Nephron (organoid): ENCODE data around the gene NCEH1.

Experiments
- H3K27ac Mint-ChIP-seq, 3 experiments: 2 replicates each; pipeline ENCODE4 v1.8.0; 2020; ENCODE audit warnings: mixed read lengths in 3 of 3, mild to moderate bottlenecking in 2 of 3, moderate library complexity in 1 of 3
- H3K27me3 Mint-ChIP-seq: 2 replicates; pipeline ENCODE4 v1.8.0; 2021; ENCODE audit warnings: low read depth, mild to moderate bottlenecking, moderate library complexity, mixed read lengths
- H3K36me3 Mint-ChIP-seq: 2 replicates; pipeline ENCODE4 v1.8.0; 2020; ENCODE audit warnings: low read depth, mixed read lengths
- H3K4me1 Mint-ChIP-seq: 2 replicates; pipeline ENCODE4 v1.8.0; 2020; ENCODE audit warnings: mixed read lengths
- H3K4me3 Mint-ChIP-seq, 3 experiments: 2 replicates each; pipeline ENCODE4 v1.8.0; 2020; ENCODE audit warnings: mild to moderate bottlenecking in 3 of 3, mixed read lengths in 3 of 3, moderate library complexity in 2 of 3
- H3K9me3 Mint-ChIP-seq: 2 replicates; pipeline ENCODE4 v1.8.0; 2020; ENCODE audit warnings: mixed read lengths
- TF ChIP-seq, protein P1 (sequence below), 3 experiments: fragments of 200-600 bp; sonication (generic); IDR thresholded peaks; one replicate each; pipeline ENCODE4 v1.5.0; 2021; ENCODE audit warnings: antibody characterized with exemption in 3 of 3; ENCODE audit not compliant: unreplicated experiment in 3 of 3

NCEH1 gene

DNA sequence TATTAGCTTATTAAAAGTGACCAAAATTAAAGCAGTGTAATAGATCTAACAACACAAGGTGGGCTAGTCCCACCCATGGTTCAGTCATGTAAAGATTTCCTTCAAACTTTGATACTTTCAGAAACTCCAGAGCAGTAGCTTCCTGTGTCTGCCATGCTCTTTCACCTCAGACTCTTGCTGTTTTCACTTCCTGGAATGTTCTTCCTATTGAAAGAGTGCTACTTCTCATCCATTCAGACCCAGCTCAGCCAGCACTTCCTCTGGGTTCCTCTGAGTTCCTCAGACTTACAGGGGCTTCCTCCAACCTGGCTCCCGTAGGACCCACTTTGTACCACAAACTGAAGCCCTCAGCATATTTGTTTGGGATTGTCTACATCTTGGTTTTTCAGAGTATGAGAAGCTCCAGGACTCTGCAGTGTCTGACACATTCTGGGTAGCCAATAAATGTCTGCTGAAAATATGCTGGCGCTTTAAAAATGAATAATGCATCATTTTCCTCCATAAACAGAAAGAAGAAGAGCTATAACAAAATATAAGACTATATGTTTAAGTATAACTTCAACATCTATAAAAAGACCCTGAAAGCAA, 18.0 kb downstream of the NCEH1 start:
- H3K9me3 Mint-ChIP-seq: no peaks in the 10 kb centered on the region
- no peaks in the 10 kb centered on the region for H3K36me3 Mint-ChIP-seq
- H3K27ac Mint-ChIP-seq: no peak overlapping the region
- no peaks in the 10 kb centered on the region for H3K4me1 Mint-ChIP-seq
- no peak overlapping the region for H3K4me3 Mint-ChIP-seq
- TF ChIP-seq, protein P1, sequence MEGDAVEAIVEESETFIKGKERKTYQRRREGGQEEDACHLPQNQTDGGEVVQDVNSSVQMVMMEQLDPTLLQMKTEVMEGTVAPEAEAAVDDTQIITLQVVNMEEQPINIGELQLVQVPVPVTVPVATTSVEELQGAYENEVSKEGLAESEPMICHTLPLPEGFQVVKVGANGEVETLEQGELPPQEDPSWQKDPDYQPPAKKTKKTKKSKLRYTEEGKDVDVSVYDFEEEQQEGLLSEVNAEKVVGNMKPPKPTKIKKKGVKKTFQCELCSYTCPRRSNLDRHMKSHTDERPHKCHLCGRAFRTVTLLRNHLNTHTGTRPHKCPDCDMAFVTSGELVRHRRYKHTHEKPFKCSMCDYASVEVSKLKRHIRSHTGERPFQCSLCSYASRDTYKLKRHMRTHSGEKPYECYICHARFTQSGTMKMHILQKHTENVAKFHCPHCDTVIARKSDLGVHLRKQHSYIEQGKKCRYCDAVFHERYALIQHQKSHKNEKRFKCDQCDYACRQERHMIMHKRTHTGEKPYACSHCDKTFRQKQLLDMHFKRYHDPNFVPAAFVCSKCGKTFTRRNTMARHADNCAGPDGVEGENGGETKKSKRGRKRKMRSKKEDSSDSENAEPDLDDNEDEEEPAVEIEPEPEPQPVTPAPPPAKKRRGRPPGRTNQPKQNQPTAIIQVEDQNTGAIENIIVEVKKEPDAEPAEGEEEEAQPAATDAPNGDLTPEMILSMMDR (IDR thresholded peaks at IDR 0.05; ENCODE audit: unreplicated experiment in 3 of 3): no peak
- no peaks in the 10 kb centered on the region for H3K27me3 Mint-ChIP-seq

DNA sequence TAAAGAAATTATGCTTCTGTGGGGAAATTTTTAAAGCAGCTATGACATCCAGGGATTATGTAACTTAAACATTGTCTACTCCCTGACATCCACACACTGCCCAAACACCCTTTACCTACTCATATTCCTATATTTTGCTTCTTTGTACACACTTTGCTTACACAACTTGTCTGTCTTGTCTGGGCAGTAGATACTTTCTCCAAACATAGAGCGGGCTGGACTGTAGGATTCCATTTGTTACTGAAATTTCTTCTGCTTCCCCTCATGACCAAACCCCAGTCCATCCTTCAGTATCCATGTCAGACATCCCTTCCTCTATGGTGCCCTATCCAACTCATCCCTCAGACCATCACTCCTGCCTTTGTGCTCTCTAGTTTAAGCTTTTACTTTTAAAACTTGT, 19.9 kb downstream of the NCEH1 start:
- no peaks in the 10 kb centered on the region for H3K9me3 Mint-ChIP-seq

DNA sequence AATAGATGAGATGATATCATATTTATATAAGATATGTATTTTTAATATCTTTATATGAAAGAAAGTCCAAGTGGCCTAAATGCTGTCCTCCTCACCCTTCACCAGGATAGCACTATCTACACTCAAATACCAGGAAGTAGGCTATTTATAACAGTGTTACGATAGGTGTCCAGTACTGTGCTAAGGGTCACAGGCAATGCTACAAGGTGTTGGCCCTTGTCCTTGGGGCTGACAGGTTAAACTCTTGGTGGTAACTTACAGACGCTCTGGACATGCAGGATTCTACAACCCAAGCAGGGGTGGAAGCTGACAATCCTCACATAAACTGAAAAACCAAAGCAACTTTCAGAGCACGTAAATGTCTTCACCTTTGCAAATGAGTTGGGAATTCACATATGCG, 22.3 kb downstream of the NCEH1 start:
- Mint-ChIP-seq H3K27ac (no peak overlapping the region), H3K4me1 (no peaks in the 10 kb centered on the region), H3K36me3 (no peaks in the 10 kb centered on the region), H3K4me3 (no peak overlapping the region), H3K9me3 (no peaks in the 10 kb centered on the region), H3K27me3 (no peaks in the 10 kb centered on the region)
- TF ChIP-seq, protein P1 (IDR thresholded peaks at IDR 0.05; ENCODE audit: unreplicated experiment in 3 of 3): no peak

More for the DNA sequence above, 19.9 kb downstream of the NCEH1 start:
- TF ChIP-seq, protein P1 (IDR thresholded peaks at IDR 0.05; ENCODE audit: unreplicated experiment in 3 of 3): no peak
- Mint-ChIP-seq H3K27me3 (no peaks in the 10 kb centered on the region), H3K27ac (no peak overlapping the region), H3K4me1 (no peaks in the 10 kb centered on the region), H3K36me3 (no peaks in the 10 kb centered on the region), H3K4me3 (no peak overlapping the region)

DNA sequence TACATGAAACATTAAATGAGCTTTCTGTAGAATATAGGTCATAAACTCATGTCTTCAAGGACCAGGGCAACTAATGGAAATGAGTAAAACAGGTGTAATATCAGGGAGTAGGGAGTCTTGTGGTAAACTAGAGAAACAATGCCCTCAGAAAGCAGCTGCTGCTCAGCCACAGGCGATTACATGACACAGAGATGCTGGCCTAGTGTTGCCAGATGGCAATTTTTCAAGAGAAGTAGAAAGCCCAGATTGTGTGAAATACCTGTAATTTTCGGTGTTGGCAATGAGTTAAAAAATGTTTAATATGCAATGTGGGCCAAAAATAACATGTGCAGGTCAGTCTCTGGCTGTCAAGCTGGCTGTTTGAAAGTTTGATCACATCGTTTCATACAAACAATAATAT, 23.4 kb downstream of the NCEH1 start:
- Mint-ChIP-seq H3K4me1 (no peaks in the 10 kb centered on the region), H3K27me3 (no peaks in the 10 kb centered on the region), H3K9me3 (no peaks in the 10 kb centered on the region), H3K4me3 (no peak overlapping the region), H3K27ac (no peak overlapping the region), H3K36me3 (no peaks in the 10 kb centered on the region)
- TF ChIP-seq, protein P1 (IDR thresholded peaks at IDR 0.05; ENCODE audit: unreplicated experiment in 3 of 3): no peak

DNA sequence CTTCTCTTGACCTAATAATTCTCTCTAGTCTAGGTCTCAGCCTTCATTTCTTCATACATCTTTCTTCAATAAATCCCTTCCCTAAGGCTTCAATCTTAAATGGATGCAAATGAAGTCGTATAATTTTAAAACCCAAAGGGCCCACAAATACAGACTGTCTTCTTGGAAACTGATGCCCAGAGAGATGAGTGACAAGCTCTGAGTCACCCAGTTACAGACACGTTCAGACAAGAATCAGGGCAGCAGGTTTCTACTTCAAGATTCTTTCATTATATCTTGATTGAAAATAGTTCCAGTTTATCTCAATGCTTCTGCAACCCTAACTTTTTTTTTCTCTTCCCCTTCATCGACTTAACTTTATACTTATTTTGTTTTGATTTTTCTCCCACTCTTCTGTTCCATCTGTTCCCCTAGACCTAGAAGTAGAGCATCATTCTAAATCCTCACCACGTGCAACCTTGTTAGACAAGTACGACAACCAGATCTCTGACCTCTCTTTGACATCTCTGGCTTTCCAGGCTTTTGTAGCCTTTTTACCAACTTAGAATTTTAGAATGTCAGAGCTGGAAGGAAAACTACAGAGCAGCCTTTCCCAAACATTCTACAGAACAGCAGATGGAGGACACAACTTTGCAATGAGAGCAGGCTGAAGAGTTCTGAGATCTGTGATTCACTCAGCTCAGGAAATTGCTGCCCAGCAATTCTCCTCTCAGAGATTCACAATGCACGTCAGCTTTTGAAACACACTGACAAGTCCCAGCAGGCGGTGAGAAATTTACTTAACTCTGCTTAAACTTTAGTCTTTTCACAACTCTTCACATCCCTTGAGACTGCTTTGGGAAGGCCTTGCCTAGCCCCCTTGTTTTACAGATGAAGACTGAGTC, 25.3 kb downstream of the NCEH1 start:
- TF ChIP-seq, protein P1 (IDR thresholded peaks at IDR 0.05; ENCODE audit: unreplicated experiment in 3 of 3): no peak
- Mint-ChIP-seq H3K36me3 (no peaks in the 10 kb centered on the region), H3K4me3 (no peak overlapping the region), H3K4me1 (no peaks in the 10 kb centered on the region), H3K27me3 (no peaks in the 10 kb centered on the region), H3K9me3 (no peaks in the 10 kb centered on the region), H3K27ac (no peak overlapping the region)
